Measurements from ENCODE around the gene CNN3.

GRCh38 chr1:94952539-94952938 lies 25.6 kb upstream of the CNN3 start:
- TF ChIP-seq POLR2A (IDR thresholded peaks at IDR 0.05) = no peak
- TF ChIP-seq CTCF (IDR thresholded peaks at IDR 0.05) = no peak

All from breast epithelium (tissue), 3 donors.